HG02970 (cell line): Measurements from ENCODE around the gene RGS7BP.

Experiments
- ATAC-seq: cut with Tn5 transposase; IDR thresholded peaks from one replicate; pipeline ENCODE4 v1.9.1; 2021; ENCODE audit warnings: mild to moderate bottlenecking, moderate library complexity, moderate number of reproducible peaks; ENCODE audit not compliant: unreplicated experiment, low FRiP score

The RGS7BP gene

DNA sequence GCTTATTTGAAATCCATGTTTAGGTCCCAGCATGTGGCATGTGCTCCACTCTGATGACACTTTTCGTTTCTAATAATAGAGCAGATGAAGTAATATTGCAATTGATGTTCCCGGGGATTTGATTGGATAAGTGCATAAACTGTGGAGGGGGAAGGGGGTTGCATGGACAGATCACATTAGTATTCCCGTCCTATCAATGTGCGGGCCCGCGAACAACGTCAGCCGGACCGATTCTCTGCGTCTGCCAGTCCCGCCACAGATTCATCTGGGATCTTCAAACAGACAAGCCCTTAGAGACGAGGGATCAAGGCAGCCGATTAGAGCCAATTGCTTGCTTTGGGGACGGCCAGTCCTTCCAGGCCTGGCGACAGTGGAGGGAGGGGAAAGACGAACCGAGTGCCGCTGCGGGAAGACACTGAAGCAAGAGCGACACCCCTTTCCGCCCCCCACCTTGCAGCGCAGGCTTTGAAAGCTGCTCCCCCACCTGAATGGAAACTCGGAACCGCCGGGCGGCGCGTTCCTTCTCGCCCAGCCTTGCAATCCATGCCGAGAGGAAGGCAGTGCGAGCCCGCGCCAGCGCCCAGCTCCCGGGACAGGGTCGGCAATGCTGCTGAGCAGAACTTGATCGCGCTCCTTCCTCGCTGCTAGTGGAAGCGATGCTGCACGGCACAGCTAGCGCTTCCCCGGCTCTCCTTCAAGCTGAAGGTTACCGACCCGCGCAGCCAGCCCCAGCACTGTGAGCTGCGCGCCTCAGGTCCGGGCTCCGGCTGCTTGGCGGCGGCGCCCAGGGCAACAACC is at the start of gene RGS7BP:
Gene RGS7BP (plus strand): TSS at position 247 of the 798 bp plus-strand sequence. CDS start 610 bp downstream, outside the sequence.
- no peak for ATAC-seq

GRCh38 chr5:64457846-64458245 is 48.0 kb upstream of the RGS7BP start:
- ATAC-seq = no peak

DNA sequence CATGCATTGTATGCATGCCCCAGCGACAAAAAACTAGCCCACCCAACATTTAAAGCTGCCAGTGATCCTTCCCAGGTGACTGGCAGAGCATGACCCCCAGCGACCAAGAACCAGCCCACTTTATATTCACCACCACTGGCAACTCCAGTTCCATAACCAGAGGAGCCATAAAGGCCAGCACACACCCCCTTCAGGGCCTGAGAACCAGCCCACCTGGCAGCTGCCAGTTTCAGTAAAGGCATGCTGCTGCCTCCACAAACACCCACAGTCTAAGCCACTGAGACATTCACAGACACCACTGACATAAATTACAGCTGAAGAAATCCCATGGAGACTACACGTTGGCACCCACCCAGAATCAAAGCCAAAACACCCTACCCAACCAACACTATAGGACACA is 46.9 kb upstream of the RGS7BP start:
- ATAC-seq = no peak

GRCh38 chr5:64462391-64462790 is 43.4 kb upstream of the RGS7BP start:
- ATAC-seq = no peak

GRCh38 chr5:64486163-64486562 is 19.7 kb upstream of the RGS7BP start:
- no peak for ATAC-seq

DNA sequence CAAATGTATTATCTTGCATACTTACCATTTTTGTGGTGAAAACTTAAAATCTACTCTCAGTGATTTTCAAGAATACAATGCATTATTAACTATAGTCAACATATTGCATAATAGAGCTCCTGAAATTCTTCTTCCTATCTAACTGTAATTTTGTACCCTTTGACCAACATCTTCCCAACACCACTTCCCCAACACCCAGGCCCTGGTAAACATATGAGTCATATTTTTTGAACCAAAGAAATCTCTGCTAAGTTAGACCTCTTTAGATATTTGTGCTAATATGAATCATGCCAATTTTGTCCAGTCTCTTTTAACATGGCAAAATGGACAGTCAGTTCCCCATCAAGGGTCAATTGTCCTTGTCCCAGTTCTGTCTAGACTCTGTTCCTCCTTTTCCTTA is 18.5 kb upstream of the RGS7BP start:
- ATAC-seq = no peak

GRCh38 chr5:64489857-64490256 is 16.0 kb upstream of the RGS7BP start:
- ATAC-seq = no peak

- ATAC-seq = no peak
These were observed 8.4 kb upstream of the RGS7BP start for GRCh38 chr5:64497386-64497785.

DNA sequence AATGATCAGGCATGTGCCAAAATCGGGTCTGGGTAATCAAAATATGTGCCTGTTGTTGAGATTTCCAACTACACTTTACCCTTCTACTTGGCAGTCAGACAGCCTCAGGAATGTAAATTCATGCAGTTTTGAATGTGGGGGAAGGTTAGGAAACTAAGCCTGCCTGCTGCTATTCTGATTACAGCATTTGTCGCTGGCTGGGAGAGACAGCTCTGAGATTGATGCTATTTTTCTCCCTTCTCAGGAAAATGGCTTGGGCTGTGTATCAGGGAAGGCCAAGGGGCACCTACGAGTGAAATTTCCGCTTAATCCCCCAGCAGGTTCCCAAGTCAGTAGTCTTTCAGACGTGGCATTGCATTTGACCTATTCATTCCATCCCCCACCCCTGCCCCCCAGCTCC is 3.6 kb upstream of the RGS7BP start:
- no peak for ATAC-seq

GRCh38 chr5:64506567-64507263 is 900 bp downstream of the RGS7BP start:
- ATAC-seq = no peak

DNA sequence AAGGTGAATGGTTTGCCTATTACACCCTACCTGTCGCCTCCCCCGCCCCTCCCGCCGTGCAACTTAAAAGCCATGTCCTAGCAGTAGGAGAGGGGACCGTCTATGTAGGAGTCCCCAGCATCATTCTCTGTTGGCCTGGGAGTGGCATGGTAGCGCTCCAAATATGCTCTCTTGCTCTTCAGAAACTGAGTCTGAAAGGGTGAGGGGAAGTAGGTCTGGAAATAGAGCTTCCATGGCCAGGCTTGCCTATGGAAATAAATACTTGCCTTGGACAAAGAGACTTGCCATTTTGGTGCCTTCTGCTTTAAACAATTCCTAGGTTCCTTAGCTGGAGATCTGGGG is 1.4 kb downstream of the RGS7BP start:
- ATAC-seq = no peak

DNA sequence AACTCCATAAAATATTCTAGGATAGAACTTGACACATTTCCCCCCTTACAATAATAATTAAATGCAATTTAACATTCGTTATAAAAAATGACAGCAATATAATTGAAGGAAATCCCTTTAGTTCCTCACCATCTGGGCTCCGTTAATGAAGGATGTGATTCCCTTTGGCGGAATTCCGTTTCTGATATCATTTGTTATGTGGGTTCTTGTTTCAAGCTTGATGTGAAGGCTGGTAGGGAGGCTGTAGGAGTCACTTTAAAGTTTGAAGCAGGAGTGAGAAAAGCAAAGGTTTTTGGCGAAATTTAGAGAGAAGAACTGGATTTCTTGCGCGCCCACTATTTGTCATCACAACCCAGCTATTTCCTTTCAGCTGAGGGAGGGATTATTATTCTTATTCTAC is 4.0 kb downstream of the RGS7BP start:
- ATAC-seq = no peak

DNA sequence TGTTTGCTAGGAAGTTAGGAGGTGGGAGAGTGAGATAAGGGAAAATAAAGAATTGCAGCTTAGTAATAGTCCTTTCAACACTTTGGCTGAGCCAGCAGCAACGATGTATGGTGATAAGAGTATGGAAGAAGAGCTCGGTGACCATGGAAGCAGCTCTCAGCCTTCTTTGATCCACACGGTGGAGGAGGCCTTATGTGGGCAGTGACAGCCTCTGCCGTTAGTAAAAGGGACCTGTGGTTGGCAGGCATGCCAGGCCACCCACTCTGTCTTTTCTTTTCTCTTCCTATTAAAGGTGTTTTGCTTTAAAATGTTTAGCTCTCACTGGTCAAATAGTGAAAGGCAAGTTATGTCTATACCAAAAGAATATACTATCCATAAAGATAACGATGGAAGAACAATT is 7.7 kb downstream of the RGS7BP start:
- ATAC-seq = no peak

GRCh38 chr5:64514612-64515011 is 8.8 kb downstream of the RGS7BP start:
- no peak for ATAC-seq

DNA sequence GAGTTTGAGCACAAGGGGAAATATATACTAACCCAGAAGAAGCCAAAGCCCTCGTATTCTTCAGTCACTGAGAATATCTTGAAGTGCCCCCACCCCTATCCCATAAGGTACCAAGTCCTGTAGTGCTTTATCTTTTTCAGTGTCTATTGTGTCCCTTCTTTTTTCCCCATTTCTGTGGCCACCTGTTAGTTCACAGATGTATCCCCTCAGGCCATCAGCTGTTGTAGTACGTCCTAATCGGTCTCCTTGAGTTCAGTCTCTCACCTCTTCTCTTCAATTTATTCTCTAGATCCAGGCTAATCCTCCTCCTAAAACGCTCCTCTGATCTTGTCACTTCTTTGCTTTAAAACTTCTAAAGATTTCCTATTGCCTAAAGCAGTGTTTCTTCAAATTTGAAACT is 10.4 kb downstream of the RGS7BP start:
- no peak for ATAC-seq

GRCh38 chr5:64518793-64519192 is 13.0 kb downstream of the RGS7BP start:
- no peak for ATAC-seq

- no peak for ATAC-seq
These were observed 13.4 kb downstream of the RGS7BP start for GRCh38 chr5:64519263-64519662.

- ATAC-seq = no peak
These were observed 21.1 kb downstream of the RGS7BP start for GRCh38 chr5:64526734-64527439.

DNA sequence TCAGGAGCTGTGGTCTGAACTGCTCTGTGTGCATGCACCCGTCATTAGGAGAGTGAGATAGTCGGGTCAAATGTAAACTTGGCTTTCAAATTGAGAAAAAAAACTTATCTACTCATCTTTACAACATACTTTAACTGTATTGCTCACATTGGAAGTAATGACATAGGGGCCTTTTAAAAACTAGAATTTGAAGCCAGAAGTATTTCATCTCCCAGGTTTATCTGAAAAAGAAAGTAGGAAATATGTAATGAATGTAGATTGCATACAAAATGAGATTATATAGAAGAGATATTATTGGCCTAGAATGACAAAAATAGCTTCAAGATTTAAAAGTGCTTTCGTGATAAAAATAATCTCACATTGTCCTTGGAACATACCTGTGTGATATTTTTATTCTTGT is 24.3 kb downstream of the RGS7BP start:
- no peak for ATAC-seq

- ATAC-seq = no peak
These were observed 26.4 kb downstream of the RGS7BP start for GRCh38 chr5:64532212-64532611.

- no peak for ATAC-seq
These were observed 26.8 kb downstream of the RGS7BP start for GRCh38 chr5:64532657-64533056.
